ENCODE measurements around the gene TMEM129.

TMEM129 gene

GRCh38 chr4:1721003-1721665 lies at the start of gene TMEM129, which contains the start of gene TACC3:
TSS of gene TMEM129 (minus strand) at chr4:1721323. CDS start at chr4:1720837, 486 bp downstream.
TSS of gene TACC3 (plus strand) at chr4:1721521. CDS start at chr4:1723422, 1,901 bp downstream.
- no peak for FAIRE-seq

GRCh38 chr4:1770791-1771231 lies 49.7 kb upstream of the TMEM129 start:
- FAIRE-seq: no peak

- FAIRE-seq: no peak
These were observed 49.1 kb upstream of the TMEM129 start for GRCh38 chr4:1770245-1770644.

GRCh38 chr4:1769692-1770091 lies 48.6 kb upstream of the TMEM129 start:
- FAIRE-seq: no peak

GRCh38 chr4:1768367-1769034 lies 47.4 kb upstream of the TMEM129 start:
- no peak for FAIRE-seq

- FAIRE-seq: no peak
These were observed 46.7 kb upstream of the TMEM129 start for GRCh38 chr4:1767770-1768366.

GRCh38 chr4:1767061-1767769 lies 46.1 kb upstream of the TMEM129 start:
- FAIRE-seq: no peak

DNA sequence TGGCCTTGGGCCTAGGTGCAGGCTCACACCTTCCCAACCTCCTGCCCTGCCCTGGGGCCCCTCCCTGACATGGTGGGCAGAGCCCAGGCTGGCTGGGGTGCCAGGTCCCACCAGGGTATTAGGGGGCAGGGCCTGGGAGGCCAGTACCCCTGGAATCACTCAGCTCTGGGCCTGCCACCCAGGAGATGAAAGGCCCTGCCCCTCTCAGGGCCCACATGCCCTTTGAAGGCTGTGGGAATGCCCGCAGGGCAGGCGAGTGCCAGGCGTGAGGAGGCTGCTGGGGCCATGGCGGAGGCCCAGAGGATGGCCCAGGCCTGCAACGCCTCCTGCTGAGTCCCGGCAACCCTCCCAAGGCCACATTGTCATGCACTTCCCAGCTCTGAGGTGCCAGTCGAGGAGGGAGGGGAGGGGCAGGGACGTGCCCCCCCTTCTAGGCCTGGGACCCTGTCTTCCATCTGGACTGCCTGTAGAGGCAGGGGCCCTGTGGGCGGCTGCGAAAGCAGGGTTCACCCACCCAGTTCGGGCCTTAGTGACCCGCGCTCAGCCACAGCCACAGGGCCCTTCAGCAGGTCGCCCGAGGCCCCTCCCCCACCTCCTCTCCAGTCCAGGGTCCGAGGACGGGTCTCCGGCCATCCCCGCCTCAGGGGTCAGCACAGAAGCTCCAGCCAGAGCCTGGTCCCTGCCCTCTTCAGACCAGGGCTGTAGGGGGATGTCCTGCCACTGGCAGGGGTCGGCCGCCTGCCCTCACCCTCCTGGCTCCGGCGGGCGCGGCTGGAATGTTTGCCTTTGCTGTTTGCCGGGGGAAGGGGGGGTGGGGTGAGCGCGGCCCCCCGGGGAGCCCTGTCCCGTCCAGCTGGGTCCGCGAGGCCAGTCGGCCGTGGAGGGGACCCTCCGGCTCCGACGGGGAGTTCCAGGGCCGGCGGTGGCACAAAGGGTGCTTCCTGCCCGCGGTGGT lies 45.3 kb upstream of the TMEM129 start:
- FAIRE-seq: no peak

GRCh38 chr4:1765409-1766072 lies 44.4 kb upstream of the TMEM129 start:
- FAIRE-seq: no peak

GRCh38 chr4:1764670-1765069 lies 43.5 kb upstream of the TMEM129 start:
- FAIRE-seq: no peak

- FAIRE-seq: no peak
These were observed 42.5 kb upstream of the TMEM129 start for GRCh38 chr4:1763550-1764080.

- no peak for FAIRE-seq
These were observed 42.0 kb upstream of the TMEM129 start for GRCh38 chr4:1763070-1763549.

- no peak for FAIRE-seq
These were observed 41.3 kb upstream of the TMEM129 start for GRCh38 chr4:1762264-1763010.

- no peak for FAIRE-seq
These were observed 40.1 kb upstream of the TMEM129 start for GRCh38 chr4:1761130-1761689.

GRCh38 chr4:1760521-1761071 lies 39.5 kb upstream of the TMEM129 start:
- no peak for FAIRE-seq

DNA sequence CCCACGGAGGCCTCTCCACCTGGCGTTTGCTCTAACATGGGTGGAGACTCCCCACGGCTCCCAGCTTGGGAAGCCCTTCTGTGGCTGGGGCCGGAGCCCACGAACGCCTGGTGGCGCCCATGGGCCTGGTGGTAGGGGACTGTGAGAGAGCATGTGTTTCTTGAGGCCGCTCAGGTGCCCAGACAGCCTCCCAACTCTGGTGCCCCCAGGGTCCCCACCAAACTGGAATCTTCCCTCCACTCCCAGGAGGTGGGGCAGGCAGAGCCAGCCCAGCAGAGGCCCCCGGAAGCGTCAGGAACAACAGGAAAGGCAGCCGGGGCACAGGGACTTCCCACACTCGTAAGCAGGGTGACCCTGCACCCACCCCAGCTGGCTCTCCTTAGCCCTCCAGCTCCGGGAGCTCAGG lies 38.7 kb upstream of the TMEM129 start:
- no peak for FAIRE-seq

DNA sequence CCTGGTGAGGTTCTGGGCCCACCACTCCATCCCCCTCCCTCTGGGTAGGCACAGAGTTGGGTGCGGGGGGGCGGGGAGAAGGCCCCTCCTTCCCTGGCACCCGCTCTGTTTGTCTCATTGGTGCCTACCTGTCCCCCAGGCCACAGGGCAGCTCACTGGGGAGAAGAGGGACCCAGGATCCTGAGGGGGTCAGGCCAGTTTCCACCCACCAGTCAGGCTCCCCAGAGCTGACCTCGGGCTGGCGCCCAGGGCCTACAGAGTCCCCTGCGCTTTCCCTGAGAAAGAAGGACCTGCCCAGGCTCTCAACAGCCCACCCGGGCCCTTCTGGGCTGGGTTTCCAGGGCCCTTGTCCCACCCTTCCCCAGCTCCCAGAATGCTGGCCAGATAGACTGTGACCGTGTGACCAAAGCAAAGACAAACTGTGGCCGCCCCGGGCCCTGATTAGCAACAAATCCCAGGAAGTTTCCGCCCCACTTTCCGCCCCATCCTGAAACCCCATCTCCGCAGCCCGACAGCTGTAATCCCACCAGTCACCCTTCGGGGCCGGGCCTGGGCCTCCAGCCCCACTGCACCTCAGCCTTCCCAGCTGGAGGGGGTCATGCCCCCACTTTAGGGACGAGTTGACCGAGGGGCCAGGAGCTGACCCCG lies 38.2 kb upstream of the TMEM129 start:
- no peak for FAIRE-seq

DNA sequence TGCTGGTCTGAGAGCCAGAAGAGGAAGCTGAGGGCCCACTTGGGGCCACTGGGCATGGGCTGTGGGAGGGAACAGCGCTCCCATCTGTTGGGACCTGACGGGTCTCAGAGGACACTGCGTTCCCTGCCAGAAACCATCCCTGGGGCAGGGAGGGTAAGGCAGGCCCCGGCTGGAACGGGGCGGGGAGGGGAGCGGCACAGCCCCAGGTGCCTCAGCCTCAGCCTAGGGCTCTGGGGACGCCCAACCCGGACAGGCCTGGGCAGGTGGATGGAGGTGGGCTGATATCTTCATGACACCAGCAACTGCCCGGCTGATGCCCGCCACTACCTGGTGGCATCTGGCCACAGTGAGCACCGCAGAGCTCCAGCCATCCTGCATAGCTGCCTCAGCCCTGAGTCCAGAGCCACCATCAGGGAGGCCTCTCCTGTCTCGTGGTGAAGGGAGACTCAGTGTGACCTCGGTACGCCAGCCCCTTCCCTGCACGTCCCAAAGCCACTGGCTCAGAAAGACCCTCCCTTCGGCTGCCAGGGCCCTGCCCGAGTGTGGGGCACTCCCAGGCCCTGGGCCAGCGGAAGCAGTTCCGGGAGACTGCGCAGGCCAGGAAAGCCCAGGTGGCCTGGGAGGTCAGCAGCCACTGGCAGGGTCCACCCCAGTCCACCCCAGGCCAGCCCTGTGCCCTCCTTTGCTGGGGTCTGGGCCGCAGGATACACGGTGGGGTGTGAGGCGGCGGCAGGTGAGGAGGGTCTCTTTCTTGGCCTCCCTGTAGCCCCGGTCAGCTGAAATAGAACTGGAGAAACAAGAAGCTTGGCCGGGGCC lies 37.4 kb upstream of the TMEM129 start:
- no peak for FAIRE-seq

Measured in colon (tissue), 2 donors.